Measurements from ENCODE around the gene ADCY1. TPM values are rescaled to one million over a fixed set of nuclear protein-coding genes. Genes with fewer than 3 reads are reported as not detected.
"Not testable (repeated sequence)": the region's sequence is repeated elsewhere in the genome, so short reads cannot be mapped to it uniquely, and the experiment has no call there.

ADCY1 gene
- total RNA-seq: 0.05 and 0.08 TPM in 2 replicates
- long read RNA-seq: 0 reads

DNA sequence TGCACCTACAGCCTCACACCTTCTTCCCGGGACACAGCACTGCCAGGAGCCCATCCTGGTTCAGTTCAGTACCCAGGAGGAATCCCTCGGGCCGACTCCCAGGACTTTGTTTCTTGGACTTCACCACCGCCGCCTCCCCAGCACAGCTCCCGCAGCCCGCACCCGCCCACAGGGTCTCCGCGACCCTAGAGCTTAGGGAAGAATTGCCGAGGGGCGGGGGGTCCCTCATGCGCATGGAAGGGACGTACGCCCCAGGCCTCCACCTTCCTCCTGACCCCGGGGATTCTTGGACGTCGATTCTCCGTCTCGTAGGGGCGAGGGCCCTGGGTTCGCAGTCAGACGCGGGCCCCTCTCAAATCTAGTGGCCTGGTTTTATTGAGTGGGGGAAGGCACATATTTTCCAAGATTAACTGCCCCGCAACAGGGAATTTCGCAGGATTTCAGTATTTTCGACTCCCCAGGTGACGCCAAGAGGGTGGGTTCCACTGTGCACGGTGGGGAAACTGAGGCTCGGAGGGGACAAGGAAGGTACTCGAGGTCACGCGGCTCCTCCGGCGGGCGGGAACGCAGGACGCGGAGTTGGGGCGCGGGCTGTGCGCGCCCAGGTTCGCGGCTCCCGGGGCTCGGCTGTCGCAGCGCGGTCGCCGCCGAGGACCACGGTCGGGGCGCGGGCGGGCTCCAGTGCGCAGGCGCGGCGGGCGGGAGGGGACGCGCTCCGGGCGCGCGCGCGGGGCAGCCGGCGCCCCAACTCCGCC lies at the start of gene ADCY1:
ADCY1 (plus strand) TSS at position 708 of the 755 bp plus-strand sequence. CDS start 176 bp downstream, outside the sequence.
- TF ChIP-seq, protein P1, sequence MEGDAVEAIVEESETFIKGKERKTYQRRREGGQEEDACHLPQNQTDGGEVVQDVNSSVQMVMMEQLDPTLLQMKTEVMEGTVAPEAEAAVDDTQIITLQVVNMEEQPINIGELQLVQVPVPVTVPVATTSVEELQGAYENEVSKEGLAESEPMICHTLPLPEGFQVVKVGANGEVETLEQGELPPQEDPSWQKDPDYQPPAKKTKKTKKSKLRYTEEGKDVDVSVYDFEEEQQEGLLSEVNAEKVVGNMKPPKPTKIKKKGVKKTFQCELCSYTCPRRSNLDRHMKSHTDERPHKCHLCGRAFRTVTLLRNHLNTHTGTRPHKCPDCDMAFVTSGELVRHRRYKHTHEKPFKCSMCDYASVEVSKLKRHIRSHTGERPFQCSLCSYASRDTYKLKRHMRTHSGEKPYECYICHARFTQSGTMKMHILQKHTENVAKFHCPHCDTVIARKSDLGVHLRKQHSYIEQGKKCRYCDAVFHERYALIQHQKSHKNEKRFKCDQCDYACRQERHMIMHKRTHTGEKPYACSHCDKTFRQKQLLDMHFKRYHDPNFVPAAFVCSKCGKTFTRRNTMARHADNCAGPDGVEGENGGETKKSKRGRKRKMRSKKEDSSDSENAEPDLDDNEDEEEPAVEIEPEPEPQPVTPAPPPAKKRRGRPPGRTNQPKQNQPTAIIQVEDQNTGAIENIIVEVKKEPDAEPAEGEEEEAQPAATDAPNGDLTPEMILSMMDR (IDR thresholded peaks at IDR 0.05): no peak
- Mint-ChIP-seq H3K36me3 (ENCODE audit: unreplicated experiment) (no peaks in the 10 kb centered on the region), H3K27ac (ENCODE audit: unreplicated experiment) (no peak within 1 kb of the TSS), H3K4me1 (ENCODE audit: unreplicated experiment) (peaks cover 7% of the 10 kb centered on the region), H3K27me3 (ENCODE audit: unreplicated experiment) (peaks cover 60% of the 10 kb centered on the region), H3K4me3 (ENCODE audit: unreplicated experiment) (peak within 1 kb of the TSS; percentile 66), H3K9me3 (ENCODE audit: unreplicated experiment) (no peaks in the 10 kb centered on the region)
- no peak for DNase-seq (ENCODE audit: extremely low spot score, unreplicated experiment)

DNA sequence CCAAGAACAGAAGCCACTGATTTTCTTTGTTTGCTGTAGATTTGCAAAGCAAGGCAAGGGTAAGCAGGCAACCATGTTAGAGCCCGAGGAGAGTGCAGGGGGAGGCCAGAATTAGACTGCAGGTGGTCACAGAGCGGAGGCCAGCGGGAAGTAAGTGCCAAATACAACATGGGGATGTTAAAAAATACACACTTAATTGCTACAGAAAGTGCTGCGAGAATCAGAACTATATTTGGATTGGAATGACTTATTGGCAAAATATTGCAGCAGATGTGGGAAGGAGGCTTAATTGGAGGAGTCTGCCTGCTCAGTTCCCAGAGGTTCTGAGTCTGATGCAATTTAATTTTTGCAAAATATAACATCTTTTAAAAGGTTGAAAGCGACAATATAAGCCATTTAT lies 49.7 kb upstream of the ADCY1 start:
- Mint-ChIP-seq H3K27me3 (ENCODE audit: unreplicated experiment) (peaks cover 4% of the 10 kb centered on the region), H3K9me3 (ENCODE audit: unreplicated experiment) (peaks cover 4% of the 10 kb centered on the region), H3K4me3 (ENCODE audit: unreplicated experiment) (no peak overlapping the region), H3K36me3 (ENCODE audit: unreplicated experiment) (no peaks in the 10 kb centered on the region), H3K4me1 (ENCODE audit: unreplicated experiment) (no peaks in the 10 kb centered on the region), H3K27ac (ENCODE audit: unreplicated experiment) (no peak overlapping the region)
- TF ChIP-seq, protein P1 (IDR thresholded peaks at IDR 0.05): no peak
- no peak for DNase-seq (ENCODE audit: extremely low spot score, unreplicated experiment)

DNA sequence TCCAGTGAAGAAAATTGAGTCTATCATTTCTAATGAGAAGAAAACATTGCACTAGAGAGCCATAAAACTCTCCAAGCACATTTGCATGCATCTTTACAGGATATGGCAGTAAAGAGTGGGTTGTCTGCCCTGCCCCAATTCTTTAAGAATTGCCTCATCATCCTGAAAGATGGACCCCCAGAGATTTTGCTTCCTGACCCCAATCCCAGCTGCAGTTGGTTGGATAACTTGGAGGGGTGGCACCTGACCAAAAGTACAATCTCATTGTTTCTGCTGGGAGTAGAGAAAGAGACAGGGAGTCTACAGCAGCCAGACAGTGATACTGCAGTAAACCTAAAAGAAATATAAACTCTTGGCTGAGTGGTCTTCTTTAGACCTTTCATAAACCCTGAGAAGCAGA lies 49.1 kb upstream of the ADCY1 start:
- peaks cover 4% of the 10 kb centered on the region for H3K9me3 Mint-ChIP-seq (ENCODE audit: unreplicated experiment)
- H3K27me3 Mint-ChIP-seq (ENCODE audit: unreplicated experiment): peaks cover 4% of the 10 kb centered on the region
- H3K36me3 Mint-ChIP-seq (ENCODE audit: unreplicated experiment): no peaks in the 10 kb centered on the region
- no peak overlapping the region for H3K4me3 Mint-ChIP-seq (ENCODE audit: unreplicated experiment)
- TF ChIP-seq, protein P1 (IDR thresholded peaks at IDR 0.05): no peak
- no peak overlapping the region for H3K27ac Mint-ChIP-seq (ENCODE audit: unreplicated experiment)
- DNase-seq (ENCODE audit: extremely low spot score, unreplicated experiment): no peak
- H3K4me1 Mint-ChIP-seq (ENCODE audit: unreplicated experiment): no peaks in the 10 kb centered on the region

DNA sequence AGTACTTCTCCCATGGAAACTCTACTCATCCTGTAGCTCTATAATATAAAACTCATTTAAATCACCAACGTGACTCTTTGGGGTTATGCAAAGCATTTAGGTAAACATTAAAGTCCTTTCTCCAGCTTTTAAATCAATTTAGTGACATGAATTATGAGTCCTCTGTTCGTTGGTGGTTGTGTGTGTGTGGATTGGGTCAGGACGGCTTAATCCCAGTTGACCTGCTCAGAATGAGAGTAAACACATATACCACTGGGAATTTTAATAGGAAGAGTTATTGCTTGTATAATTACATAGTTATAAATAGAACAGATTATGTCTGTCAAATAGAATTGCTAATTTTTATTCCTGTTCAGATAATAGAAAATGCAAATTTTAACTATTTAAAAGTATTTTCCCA lies 30.7 kb upstream of the ADCY1 start:
- no peaks in the 10 kb centered on the region for H3K36me3 Mint-ChIP-seq (ENCODE audit: unreplicated experiment)
- TF ChIP-seq, protein P1 (IDR thresholded peaks at IDR 0.05): no peak
- peaks cover 19% of the 10 kb centered on the region for H3K9me3 Mint-ChIP-seq (ENCODE audit: unreplicated experiment)
- H3K27me3 Mint-ChIP-seq (ENCODE audit: unreplicated experiment): no peaks in the 10 kb centered on the region
- H3K27ac Mint-ChIP-seq (ENCODE audit: unreplicated experiment): no peak overlapping the region
- DNase-seq (ENCODE audit: extremely low spot score, unreplicated experiment): no peak
- no peaks in the 10 kb centered on the region for H3K4me1 Mint-ChIP-seq (ENCODE audit: unreplicated experiment)
- H3K4me3 Mint-ChIP-seq (ENCODE audit: unreplicated experiment): no peak overlapping the region

DNA sequence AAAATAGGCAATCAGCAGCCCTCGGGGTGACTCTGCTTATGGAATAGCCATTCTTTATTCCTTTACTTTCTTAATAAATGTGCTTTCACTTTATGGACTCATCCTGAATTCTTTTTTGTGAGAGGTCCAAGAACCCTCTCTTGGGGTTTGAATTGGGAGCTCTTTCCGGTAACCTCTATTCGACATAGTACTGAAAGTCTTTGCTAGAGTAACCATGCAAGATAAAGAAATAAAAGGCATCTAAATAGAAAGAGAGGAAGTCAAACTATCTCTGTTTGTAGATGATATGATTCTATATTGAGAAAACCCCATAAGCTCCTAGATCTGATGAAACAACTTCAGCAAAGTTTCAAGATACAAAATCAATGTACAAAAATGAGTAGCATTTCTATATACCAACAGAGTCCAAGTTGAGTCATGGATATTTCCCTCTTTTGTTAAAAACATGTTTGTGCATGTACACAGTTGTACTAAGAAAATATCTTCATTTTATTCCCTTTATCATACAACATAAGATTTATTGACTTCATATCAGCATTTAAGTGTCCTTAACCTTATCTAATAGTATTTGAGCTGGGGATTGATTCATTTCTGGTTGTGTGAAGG lies 29.0 kb upstream of the ADCY1 start:
- H3K4me1 Mint-ChIP-seq (ENCODE audit: unreplicated experiment); H3K27ac Mint-ChIP-seq (ENCODE audit: unreplicated experiment); H3K9me3 Mint-ChIP-seq (ENCODE audit: unreplicated experiment); H3K36me3 Mint-ChIP-seq (ENCODE audit: unreplicated experiment); DNase-seq (ENCODE audit: extremely low spot score, unreplicated experiment); H3K4me3 Mint-ChIP-seq (ENCODE audit: unreplicated experiment); H3K27me3 Mint-ChIP-seq (ENCODE audit: unreplicated experiment): not testable (repeated sequence)

DNA sequence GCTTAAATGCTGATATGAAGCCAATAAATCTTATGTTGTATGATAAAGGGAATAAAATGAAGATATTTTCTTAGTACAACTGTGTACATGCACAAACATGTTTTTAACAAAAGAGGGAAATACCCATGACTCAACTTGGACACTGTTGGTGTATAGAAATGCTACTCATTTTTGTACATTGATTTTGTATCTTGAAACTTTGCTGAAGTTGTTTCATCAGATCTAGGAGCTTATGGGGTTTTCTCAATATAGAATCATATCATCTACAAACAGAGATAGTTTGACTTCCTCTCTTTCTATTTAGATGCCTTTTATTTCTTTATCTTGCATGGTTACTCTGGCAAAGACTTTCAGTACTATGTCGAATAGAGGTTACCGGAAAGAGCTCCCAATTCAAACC lies 25.3 kb upstream of the ADCY1 start:
- H3K36me3 Mint-ChIP-seq (ENCODE audit: unreplicated experiment); DNase-seq (ENCODE audit: extremely low spot score, unreplicated experiment); H3K27ac Mint-ChIP-seq (ENCODE audit: unreplicated experiment); H3K4me1 Mint-ChIP-seq (ENCODE audit: unreplicated experiment); H3K27me3 Mint-ChIP-seq (ENCODE audit: unreplicated experiment); H3K4me3 Mint-ChIP-seq (ENCODE audit: unreplicated experiment): not testable (repeated sequence)
- H3K9me3 Mint-ChIP-seq (ENCODE audit: unreplicated experiment): peaks cover 10% of the 10 kb centered on the region

Data from osteocyte (in vitro differentiated cells).